K562 (cell line): Measurements from ENCODE around the gene PLA2R1. TPM values are rescaled to one million over a fixed set of nuclear protein-coding genes. Genes with fewer than 3 reads are reported as not detected.
A peak's percentile ranks its signal among the peaks of the same experiment; 100 is the strongest.

Experiments
- ATAC-seq: fragments of 200-7000 bp; cut with Tn5 transposase; 3 replicates; pipeline ENCODE4 v1.9.1; 2020; ENCODE audit warnings: moderate library complexity
- BruUV-seq: library from RNA; stranded (reverse); fragments of 400-500 nt; replicated peaks from 2 replicates; lab custom pipeline; 2021; lab: Mats Ljungman, UMichigan
- CTCF ChIA-PET: fragments of 300-600 bp; formaldehyde crosslinking; extraction: SDS; loops from one replicate; lab custom pipeline; 2021; ENCODE audit warnings: low intra/inter-chr PET ratio; lab: Yijun Ruan, JAX
- POLR2A ChIA-PET: fragments of 300-600, 350-650 bp; sonication (Branson Sonifier 250); formaldehyde crosslinking; extraction: SDS; loops from one replicate; lab custom pipeline; 2021; ENCODE audit warnings: antibody characterized with exemption, inconsistent platforms; lab: Yijun Ruan, JAX
- DNase-seq, 4 experiments: peaks; one replicate each; pipeline versions ENCODE4 v3.0.0 to v3.0.0-alpha.2; 2011 to 2018; ENCODE audit warnings: low spot score in 3 of 4, mixed read lengths in 3 of 4; ENCODE audit errors: extremely low read depth in 1 of 4
- FAIRE-seq: peaks from 2 replicates; lab custom pipeline; 2011; peaks lifted over from hg19 to GRCh38; lab: Jason Lieb, UNC
- H2AFZ ChIP-seq: 2 replicates; pipeline ENCODE4 v1.6.0; 2011; ENCODE audit warnings: low read depth, low read length, control low read depth, inconsistent platforms
- H3K27ac ChIP-seq: fragments of 200-600 bp; 3 replicates; pipeline ENCODE4 v1.8.0; 2011; ENCODE audit warnings: low read depth, mild to moderate bottlenecking, control low read depth, inconsistent platforms, low read length, moderate library complexity, mixed read lengths; ENCODE audit errors: extremely low read depth
- H3K27me3 ChIP-seq, 2 experiments: fragments of 300-600 bp in 1 of 2; 2 replicates in 1 of 2; 3 replicates in 1 of 2; pipeline versions ENCODE4 v1.6.0 to v1.8.0; 2011; ENCODE audit warnings: inconsistent platforms in 2 of 2, low read length in 2 of 2, mild to moderate bottlenecking in 1 of 2, mixed read lengths in 1 of 2, moderate library complexity in 1 of 2; ENCODE audit not compliant: control insufficient read depth in 2 of 2, insufficient read depth in 2 of 2
- H3K36me3 ChIP-seq: fragments of 300-600 bp; 3 replicates; pipeline ENCODE4 v1.8.0; 2011; ENCODE audit warnings: mild to moderate bottlenecking, low read length, inconsistent platforms; ENCODE audit not compliant: control insufficient read depth, insufficient read depth
- H3K4me1 ChIP-seq, 2 experiments: fragments of 200-600 bp in 1 of 2; replicated peaks in 1 of 2; 2 replicates in 1 of 2; 3 replicates in 1 of 2; pipeline versions ENCODE4 v1.5.1 to v1.8.0; 2011; ENCODE audit warnings: inconsistent platforms in 2 of 2, low read length in 2 of 2, mild to moderate bottlenecking in 1 of 2, mixed read lengths in 1 of 2, moderate library complexity in 1 of 2; ENCODE audit not compliant: control insufficient read depth in 2 of 2, insufficient read depth in 2 of 2
- H3K4me2 ChIP-seq: 2 replicates; pipeline ENCODE4 v1.6.1; 2011; ENCODE audit warnings: low read length, control low read depth, inconsistent platforms, mixed read lengths; ENCODE audit not compliant: insufficient read depth
- H3K4me3 ChIP-seq: fragments of 200-600 bp; sonication (generic), shearing (Covaris generic); 2 replicates; pipeline ENCODE4 v1.5.1; 2016; ENCODE audit warnings: control low read depth, inconsistent platforms
- H3K79me2 ChIP-seq: fragments of 200-600 bp; 3 replicates; pipeline ENCODE4 v1.8.0; 2011; ENCODE audit warnings: low read length, inconsistent platforms; ENCODE audit not compliant: control insufficient read depth, insufficient read depth
- H3K9ac ChIP-seq, 2 experiments: 2 replicates each; pipeline versions ENCODE4 v1.6.0 to v1.6.1; 2011; ENCODE audit warnings: low read depth in 2 of 2, low read length in 2 of 2, control low read depth in 1 of 2, inconsistent platforms in 1 of 2, mild to moderate bottlenecking in 1 of 2, mixed read lengths in 1 of 2; ENCODE audit not compliant: insufficient read depth in 1 of 2
- H3K9me1 ChIP-seq: one replicate; pipeline ENCODE4 v1.6.0; 2011; ENCODE audit warnings: inconsistent platforms, mild to moderate bottlenecking, low read length, moderate library complexity; ENCODE audit not compliant: control insufficient read depth, insufficient read depth
- H3K9me3 ChIP-seq: replicated peaks from 2 replicates; pipeline ENCODE4 v1.5.1; 2011; ENCODE audit warnings: low read depth, low read length, inconsistent platforms; ENCODE audit not compliant: control insufficient read depth, insufficient read depth
- H4K20me1 ChIP-seq: replicated peaks from 2 replicates; pipeline ENCODE4 v1.6.1; 2011; ENCODE audit warnings: low read length, inconsistent platforms, mixed read lengths; ENCODE audit not compliant: control insufficient read depth, insufficient read depth
- RAD51 ChIP-seq: fragments of 450-650 bp; IDR thresholded peaks from 2 replicates; pipeline ENCODE4 v1.7.1; 2016; ENCODE audit warnings: low read depth, mild to moderate bottlenecking, borderline replicate concordance
- RBM25 ChIP-seq: fragments of 200-400 bp; formaldehyde crosslinking; IDR thresholded peaks from 2 replicates; pipeline ENCODE4 v1.6.1; 2018; ENCODE audit warnings: low read length, low read depth, moderate library complexity; ENCODE audit not compliant: severe bottlenecking
- TAF9B ChIP-seq: fragments of 450-650 bp; IDR thresholded peaks from 2 replicates; pipeline ENCODE4 v1.6.1; 2018; ENCODE audit warnings: mild to moderate bottlenecking; ENCODE audit not compliant: partially characterized antibody
- TOE1 ChIP-seq, 2 experiments: fragments of 450-650 bp in 1 of 2; sonication (generic) in 1 of 2; formaldehyde crosslinking in 1 of 2; IDR thresholded peaks; 2 replicates each; pipeline versions ENCODE4 v1.7.1 to v1.8.0; 2016 to 2022; ENCODE audit warnings: borderline replicate concordance in 2 of 2, mild to moderate bottlenecking in 2 of 2, antibody characterized with exemption in 1 of 2, inconsistent platforms in 1 of 2, low read depth in 1 of 2, missing genetic modification reagents in 1 of 2, moderate library complexity in 1 of 2
- WGBS: fragments of 100-300 bp; shearing (Covaris generic); methylation state at CpG from one replicate; pipeline ENCODE4 v1.1.6; 2016; ENCODE audit warnings: low coverage, mixed read lengths; ENCODE audit not compliant: insufficient coverage; ENCODE audit errors: missing lambda C conversion rate; 5-methylcytosine and 5-hydroxymethylcytosine counted together
- in situ Hi-C: fragments of 300-500 bp; cut with MboI; formaldehyde crosslinking; loops from 4 replicates; pipeline ENCODE4 v1.15.0; 2018; ENCODE audit warnings: inconsistent platforms, mixed read lengths
- intact Hi-C: fragments of 100-400 bp; cut with micrococcal nuclease; formaldehyde crosslinking; loops from 2 replicates; pipeline ENCODE4 v1.14.2; 2022
- polyA plus RNA-seq, 8 experiments: library from polyadenylated mRNA; depleted of rRNA in 4 of 8; stranded (reverse) in 5 of 8; unstranded in 3 of 8; fragments of >200 nt; fragmentation: Nextera tagmentation in 2 of 8; fragmentation: Illumina TruSeq in 1 of 8; extraction: Ambion mirVana in 2 of 8; extraction: Trizol in 1 of 8; gene quantifications; 2 replicates each; pipeline versions ENCODE4 v1.2.1 to v1.2.3, GENCODE V29; 2011 to 2014; ENCODE audit warnings: inconsistent platforms in 1 of 8, missing spikeins in 1 of 8
- total RNA-seq, 7 experiments: library from RNA; depleted of rRNA in 6 of 7; stranded (reverse); fragments of >200 nt in 6 of 7; fragmentation: Illumina TruSeq in 2 of 7; extraction: Trizol in 2 of 7; gene quantifications; 2 replicates each; pipeline versions ENCODE4 v1.2.1 to v1.2.3, GENCODE V29; 2011 to 2021; ENCODE audit warnings: low replicate concordance in 1 of 7
- TF ChIP-seq, protein P1 (sequence below): fragments of 250-450 bp; sonication (Bioruptor Pico); IDR thresholded peaks from 2 replicates; pipeline ENCODE4 v1.5.0; 2022; ENCODE audit warnings: mild to moderate bottlenecking
- TF ChIP-seq, protein P2 (sequence below): fragments of 450-650 bp; IDR thresholded peaks from 2 replicates; pipeline ENCODE4 v1.6.1; 2016; ENCODE audit warnings: mild to moderate bottlenecking, moderate library complexity
- TF ChIP-seq, protein P3 (sequence below): sonication (generic); formaldehyde crosslinking; IDR thresholded peaks from 2 replicates; pipeline ENCODE4 v1.5.0; 2020; ENCODE audit warnings: missing genetic modification reagents

Gene PLA2R1
- total and polyA plus RNA-seq, 9 of the 15 experiments (the other 6 are each of a cell fraction or from before 2014, with no cell fraction given) = not detected

DNA sequence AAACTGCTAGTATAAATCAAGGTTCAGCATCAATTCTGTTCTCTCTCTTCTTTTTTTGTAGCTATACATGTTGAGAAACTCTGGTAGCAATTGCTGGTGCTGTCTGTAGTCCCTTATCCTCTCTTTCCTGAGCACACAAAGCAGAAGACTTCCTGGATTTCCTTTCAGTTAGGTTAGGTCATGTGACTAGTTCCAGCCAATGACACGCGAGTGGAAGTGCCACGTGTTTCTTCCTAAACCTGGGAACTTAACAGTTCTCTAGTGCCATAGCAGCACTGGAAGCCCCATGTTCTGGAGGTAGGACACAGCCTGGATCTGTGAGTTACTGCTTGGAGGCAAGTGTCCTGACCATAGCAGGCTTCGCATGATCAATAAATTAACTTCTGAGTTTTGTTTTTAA is 125.9 kb downstream of the PLA2R1 start:
- no TSS peak for BruUV-seq
- Histone ChIP-seq H3K4me1 (no peaks in the 10 kb centered on the region), H3K36me3 (no peaks in the 10 kb centered on the region), H3K9me1 (no peaks in the 10 kb centered on the region), H3K9me3 (no peaks in the 10 kb centered on the region; the same call in 1 of the 2 replicates), H3K79me2 (no peaks in the 10 kb centered on the region), H3K4me2 (no peak overlapping the region), H3K27ac (no peak overlapping the region), H3K9ac (no peak overlapping the region), H2AFZ (peak overlapping the region; percentile 41), H3K4me3 (no peak overlapping the region), H3K27me3 (peaks cover 5% of the 10 kb centered on the region in 2 experiments; a peak in 3 of 5 replicates), H4K20me1 (no peaks in the 10 kb centered on the region)
- ATAC-seq = peak; percentile 74
- in situ Hi-C loops (no loop called here), intact Hi-C loops (no loop called here)
- FAIRE-seq = peak; percentile 48
- ChIA-PET POLR2A (no interaction called here), CTCF (no interaction called here)
- DNase-seq = peak; percentile 35 to 50 (median 38)
- 12% methylated on average over 4 of the region's 4 CpGs for WGBS
- TF ChIP-seq, protein P1, sequence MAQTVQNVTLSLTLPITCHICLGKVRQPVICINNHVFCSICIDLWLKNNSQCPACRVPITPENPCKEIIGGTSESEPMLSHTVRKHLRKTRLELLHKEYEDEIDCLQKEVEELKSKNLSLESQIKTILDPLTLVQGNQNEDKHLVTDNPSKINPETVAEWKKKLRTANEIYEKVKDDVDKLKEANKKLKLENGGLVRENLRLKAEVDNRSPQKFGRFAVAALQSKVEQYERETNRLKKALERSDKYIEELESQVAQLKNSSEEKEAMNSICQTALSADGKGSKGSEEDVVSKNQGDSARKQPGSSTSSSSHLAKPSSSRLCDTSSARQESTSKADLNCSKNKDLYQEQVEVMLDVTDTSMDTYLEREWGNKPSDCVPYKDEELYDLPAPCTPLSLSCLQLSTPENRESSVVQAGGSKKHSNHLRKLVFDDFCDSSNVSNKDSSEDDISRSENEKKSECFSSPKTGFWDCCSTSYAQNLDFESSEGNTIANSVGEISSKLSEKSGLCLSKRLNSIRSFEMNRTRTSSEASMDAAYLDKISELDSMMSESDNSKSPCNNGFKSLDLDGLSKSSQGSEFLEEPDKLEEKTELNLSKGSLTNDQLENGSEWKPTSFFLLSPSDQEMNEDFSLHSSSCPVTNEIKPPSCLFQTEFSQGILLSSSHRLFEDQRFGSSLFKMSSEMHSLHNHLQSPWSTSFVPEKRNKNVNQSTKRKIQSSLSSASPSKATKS (CRISPR knock-in tag) = no peak
- TF ChIP-seq TAF9B (no peak), RBM25 (peak; percentile 44), RAD51 (peak; percentile 92), TOE1 (IDR thresholded peaks at IDR 0.05; ENCODE audit: borderline replicate concordance) (peak; percentile 89), TOE1 (CRISPR knock-in tag; IDR thresholded peaks at IDR 0.05; ENCODE audit: borderline replicate concordance, low read depth) (no peak)
- TF ChIP-seq, protein P2, sequence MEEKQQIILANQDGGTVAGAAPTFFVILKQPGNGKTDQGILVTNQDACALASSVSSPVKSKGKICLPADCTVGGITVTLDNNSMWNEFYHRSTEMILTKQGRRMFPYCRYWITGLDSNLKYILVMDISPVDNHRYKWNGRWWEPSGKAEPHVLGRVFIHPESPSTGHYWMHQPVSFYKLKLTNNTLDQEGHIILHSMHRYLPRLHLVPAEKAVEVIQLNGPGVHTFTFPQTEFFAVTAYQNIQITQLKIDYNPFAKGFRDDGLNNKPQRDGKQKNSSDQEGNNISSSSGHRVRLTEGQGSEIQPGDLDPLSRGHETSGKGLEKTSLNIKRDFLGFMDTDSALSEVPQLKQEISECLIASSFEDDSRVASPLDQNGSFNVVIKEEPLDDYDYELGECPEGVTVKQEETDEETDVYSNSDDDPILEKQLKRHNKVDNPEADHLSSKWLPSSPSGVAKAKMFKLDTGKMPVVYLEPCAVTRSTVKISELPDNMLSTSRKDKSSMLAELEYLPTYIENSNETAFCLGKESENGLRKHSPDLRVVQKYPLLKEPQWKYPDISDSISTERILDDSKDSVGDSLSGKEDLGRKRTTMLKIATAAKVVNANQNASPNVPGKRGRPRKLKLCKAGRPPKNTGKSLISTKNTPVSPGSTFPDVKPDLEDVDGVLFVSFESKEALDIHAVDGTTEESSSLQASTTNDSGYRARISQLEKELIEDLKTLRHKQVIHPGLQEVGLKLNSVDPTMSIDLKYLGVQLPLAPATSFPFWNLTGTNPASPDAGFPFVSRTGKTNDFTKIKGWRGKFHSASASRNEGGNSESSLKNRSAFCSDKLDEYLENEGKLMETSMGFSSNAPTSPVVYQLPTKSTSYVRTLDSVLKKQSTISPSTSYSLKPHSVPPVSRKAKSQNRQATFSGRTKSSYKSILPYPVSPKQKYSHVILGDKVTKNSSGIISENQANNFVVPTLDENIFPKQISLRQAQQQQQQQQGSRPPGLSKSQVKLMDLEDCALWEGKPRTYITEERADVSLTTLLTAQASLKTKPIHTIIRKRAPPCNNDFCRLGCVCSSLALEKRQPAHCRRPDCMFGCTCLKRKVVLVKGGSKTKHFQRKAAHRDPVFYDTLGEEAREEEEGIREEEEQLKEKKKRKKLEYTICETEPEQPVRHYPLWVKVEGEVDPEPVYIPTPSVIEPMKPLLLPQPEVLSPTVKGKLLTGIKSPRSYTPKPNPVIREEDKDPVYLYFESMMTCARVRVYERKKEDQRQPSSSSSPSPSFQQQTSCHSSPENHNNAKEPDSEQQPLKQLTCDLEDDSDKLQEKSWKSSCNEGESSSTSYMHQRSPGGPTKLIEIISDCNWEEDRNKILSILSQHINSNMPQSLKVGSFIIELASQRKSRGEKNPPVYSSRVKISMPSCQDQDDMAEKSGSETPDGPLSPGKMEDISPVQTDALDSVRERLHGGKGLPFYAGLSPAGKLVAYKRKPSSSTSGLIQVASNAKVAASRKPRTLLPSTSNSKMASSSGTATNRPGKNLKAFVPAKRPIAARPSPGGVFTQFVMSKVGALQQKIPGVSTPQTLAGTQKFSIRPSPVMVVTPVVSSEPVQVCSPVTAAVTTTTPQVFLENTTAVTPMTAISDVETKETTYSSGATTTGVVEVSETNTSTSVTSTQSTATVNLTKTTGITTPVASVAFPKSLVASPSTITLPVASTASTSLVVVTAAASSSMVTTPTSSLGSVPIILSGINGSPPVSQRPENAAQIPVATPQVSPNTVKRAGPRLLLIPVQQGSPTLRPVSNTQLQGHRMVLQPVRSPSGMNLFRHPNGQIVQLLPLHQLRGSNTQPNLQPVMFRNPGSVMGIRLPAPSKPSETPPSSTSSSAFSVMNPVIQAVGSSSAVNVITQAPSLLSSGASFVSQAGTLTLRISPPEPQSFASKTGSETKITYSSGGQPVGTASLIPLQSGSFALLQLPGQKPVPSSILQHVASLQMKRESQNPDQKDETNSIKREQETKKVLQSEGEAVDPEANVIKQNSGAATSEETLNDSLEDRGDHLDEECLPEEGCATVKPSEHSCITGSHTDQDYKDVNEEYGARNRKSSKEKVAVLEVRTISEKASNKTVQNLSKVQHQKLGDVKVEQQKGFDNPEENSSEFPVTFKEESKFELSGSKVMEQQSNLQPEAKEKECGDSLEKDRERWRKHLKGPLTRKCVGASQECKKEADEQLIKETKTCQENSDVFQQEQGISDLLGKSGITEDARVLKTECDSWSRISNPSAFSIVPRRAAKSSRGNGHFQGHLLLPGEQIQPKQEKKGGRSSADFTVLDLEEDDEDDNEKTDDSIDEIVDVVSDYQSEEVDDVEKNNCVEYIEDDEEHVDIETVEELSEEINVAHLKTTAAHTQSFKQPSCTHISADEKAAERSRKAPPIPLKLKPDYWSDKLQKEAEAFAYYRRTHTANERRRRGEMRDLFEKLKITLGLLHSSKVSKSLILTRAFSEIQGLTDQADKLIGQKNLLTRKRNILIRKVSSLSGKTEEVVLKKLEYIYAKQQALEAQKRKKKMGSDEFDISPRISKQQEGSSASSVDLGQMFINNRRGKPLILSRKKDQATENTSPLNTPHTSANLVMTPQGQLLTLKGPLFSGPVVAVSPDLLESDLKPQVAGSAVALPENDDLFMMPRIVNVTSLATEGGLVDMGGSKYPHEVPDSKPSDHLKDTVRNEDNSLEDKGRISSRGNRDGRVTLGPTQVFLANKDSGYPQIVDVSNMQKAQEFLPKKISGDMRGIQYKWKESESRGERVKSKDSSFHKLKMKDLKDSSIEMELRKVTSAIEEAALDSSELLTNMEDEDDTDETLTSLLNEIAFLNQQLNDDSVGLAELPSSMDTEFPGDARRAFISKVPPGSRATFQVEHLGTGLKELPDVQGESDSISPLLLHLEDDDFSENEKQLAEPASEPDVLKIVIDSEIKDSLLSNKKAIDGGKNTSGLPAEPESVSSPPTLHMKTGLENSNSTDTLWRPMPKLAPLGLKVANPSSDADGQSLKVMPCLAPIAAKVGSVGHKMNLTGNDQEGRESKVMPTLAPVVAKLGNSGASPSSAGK = 0 out of 2 replicates have a peak, but pooled peaks have one; percentile 17
- TF ChIP-seq, protein P3, sequence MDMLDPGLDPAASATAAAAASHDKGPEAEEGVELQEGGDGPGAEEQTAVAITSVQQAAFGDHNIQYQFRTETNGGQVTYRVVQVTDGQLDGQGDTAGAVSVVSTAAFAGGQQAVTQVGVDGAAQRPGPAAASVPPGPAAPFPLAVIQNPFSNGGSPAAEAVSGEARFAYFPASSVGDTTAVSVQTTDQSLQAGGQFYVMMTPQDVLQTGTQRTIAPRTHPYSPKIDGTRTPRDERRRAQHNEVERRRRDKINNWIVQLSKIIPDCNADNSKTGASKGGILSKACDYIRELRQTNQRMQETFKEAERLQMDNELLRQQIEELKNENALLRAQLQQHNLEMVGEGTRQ (CRISPR knock-in tag) = peak; percentile 89
